ENCODE data around the gene PICALM.

DNA sequence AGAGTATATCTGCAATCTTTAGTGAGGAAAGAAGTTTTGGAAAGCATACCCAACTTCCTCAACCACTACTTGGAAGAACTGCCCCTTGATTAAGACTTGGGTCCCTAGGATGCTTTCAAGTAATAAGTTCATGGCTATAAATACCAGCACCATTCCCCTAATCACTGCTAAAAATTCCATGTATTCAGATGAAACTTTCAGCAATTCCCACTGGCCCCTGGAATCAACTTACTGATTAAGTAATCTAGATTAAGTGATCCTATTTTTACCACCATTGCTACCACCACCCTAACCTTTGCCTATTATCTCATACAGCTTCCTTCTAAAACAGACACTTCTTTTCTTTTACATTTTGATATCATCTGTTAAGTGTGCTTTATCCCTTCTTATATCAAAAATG is 10.5 kb downstream of the PICALM start:
- TF ChIP-seq CTCF (IDR thresholded peaks at IDR 0.05) (no peak), POLR2A (IDR thresholded peaks at IDR 0.05) (no peak)
